DMS53 (cell line): ENCODE data around the gene PHC3.
"Not testable (repeated sequence)": the region's sequence is repeated elsewhere in the genome, so short reads cannot be mapped to it uniquely, and the experiment has no call there.

ENCODE experiments used
- DNase-seq: peaks from one replicate; lab custom pipeline; 2025; lab: John Stamatoyannopoulos, UW

Gene PHC3

GRCh38 chr3:170128977-170129431 lies 52.5 kb downstream of the PHC3 start:
- DNase-seq = no peak

GRCh38 chr3:170128259-170128976 lies 53.1 kb downstream of the PHC3 start:
- DNase-seq = no peak

GRCh38 chr3:170117134-170117533 lies 64.4 kb downstream of the PHC3 start:
- DNase-seq = peak; percentile 12

- DNase-seq = not testable (repeated sequence)
These were observed 67.4 kb downstream of the PHC3 start for GRCh38 chr3:170114165-170114564.

- no peak for DNase-seq
These were observed 70.3 kb downstream of the PHC3 start for GRCh38 chr3:170111147-170111771.

GRCh38 chr3:170109579-170110293 lies 71.8 kb downstream of the PHC3 start:
- DNase-seq = no peak

- DNase-seq = no peak
These were observed 72.6 kb downstream of the PHC3 start for GRCh38 chr3:170108955-170109354.

GRCh38 chr3:170107941-170108340 lies 73.6 kb downstream of the PHC3 start:
- no peak for DNase-seq

GRCh38 chr3:170102431-170102830 lies 79.1 kb downstream of the PHC3 start:
- no peak for DNase-seq

- DNase-seq = no peak
These were observed 80.6 kb downstream of the PHC3 start for GRCh38 chr3:170100944-170101343.

- DNase-seq = no peak
These were observed 82.8 kb downstream of the PHC3 start for GRCh38 chr3:170098753-170099152.

GRCh38 chr3:170096342-170096741 lies 85.2 kb downstream of the PHC3 start:
- no peak for DNase-seq

- no peak for DNase-seq
These were observed 85.8 kb downstream of the PHC3 start for GRCh38 chr3:170095771-170096170.

- DNase-seq = no peak
These were observed 88.6 kb downstream of the PHC3 start for GRCh38 chr3:170092907-170093306.

- DNase-seq = no peak
These were observed 90.9 kb downstream of the PHC3 start for GRCh38 chr3:170090601-170090981.

GRCh38 chr3:170089862-170090600 lies 91.5 kb downstream of the PHC3 start:
- no peak for DNase-seq

- no peak for DNase-seq
These were observed 96.1 kb downstream of the PHC3 start for GRCh38 chr3:170085396-170085795.

- DNase-seq = no peak
These were observed 98.2 kb downstream of the PHC3 start for GRCh38 chr3:170083343-170083742.

GRCh38 chr3:170081079-170081741 lies 100.3 kb downstream of the PHC3 start:
- no peak for DNase-seq

GRCh38 chr3:170080605-170081004 lies 100.9 kb downstream of the PHC3 start:
- DNase-seq = no peak

- peak; percentile 36 for DNase-seq
These were observed 101.9 kb downstream of the PHC3 start for GRCh38 chr3:170079536-170080165.
